ENCODE measurements around the gene GAB4.
"Not testable (repeated sequence)": the region's sequence is repeated elsewhere in the genome, so short reads cannot be mapped to it uniquely, and the experiment has no call there.

Gene GAB4, protein sequence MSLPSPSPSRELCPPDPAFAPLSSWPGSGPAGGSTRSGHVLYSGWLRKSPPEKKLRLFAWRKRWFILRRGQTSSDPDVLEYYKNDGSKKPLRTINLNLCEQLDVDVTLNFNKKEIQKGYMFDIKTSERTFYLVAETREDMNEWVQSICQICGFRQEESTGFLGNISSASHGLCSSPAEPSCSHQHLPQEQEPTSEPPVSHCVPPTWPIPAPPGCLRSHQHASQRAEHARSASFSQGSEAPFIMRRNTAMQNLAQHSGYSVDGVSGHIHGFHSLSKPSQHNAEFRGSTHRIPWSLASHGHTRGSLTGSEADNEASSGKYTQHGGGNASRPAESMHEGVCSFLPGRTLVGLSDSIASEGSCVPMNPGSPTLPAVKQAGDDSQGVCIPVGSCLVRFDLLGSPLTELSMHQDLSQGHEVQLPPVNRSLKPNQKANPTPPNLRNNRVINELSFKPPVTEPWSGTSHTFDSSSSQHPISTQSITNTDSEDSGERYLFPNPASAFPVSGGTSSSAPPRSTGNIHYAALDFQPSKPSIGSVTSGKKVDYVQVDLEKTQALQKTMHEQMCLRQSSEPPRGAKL

DNA sequence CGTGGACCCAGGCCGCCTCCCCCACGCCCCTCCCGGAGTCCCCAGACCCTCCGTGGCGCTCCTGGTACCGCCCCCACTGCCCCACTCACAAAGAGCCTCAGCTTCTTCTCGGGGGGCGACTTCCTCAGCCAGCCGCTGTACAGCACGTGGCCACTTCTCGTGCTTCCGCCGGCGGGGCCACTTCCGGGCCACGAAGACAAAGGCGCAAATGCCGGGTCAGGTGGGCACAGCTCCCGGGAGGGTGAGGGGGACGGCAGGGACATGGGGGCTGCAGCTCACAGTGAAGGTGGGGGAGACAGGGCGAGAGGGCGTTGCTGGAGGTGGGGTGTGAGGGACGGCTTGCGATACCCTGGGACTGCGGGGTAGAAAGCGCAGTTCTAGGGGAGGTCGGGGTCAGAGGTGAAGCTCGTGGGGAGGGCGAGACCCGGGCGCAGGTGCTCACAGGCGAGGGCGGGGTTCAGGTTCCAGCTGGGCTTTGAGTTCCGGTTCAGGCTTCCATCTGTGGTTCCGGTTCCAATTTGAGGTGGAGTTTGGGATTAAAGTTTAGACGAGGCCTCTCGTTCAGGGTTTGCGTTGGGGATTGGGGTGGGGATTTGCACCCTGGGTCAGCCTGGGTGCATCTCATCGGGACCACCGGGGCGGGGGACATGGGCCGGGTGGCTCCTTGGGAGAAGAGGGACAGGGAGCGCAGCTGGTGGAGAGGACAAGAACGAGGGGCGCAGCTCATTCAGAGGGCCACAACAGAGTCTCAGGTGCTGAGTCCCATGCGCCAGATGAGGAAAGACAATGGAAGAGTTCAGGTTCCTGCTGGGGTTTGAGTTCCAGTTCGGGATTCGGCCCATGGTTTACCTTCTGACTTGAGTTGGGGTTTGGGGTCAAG is at the start of gene GAB4:
Gene GAB4, minus strand, starts transcription at position 371 of the 880 bp plus-strand sequence. Its CDS starts 108 bp downstream, at position 263.
- DNase-seq (ENCODE audit: low spot score): no peak

DNA sequence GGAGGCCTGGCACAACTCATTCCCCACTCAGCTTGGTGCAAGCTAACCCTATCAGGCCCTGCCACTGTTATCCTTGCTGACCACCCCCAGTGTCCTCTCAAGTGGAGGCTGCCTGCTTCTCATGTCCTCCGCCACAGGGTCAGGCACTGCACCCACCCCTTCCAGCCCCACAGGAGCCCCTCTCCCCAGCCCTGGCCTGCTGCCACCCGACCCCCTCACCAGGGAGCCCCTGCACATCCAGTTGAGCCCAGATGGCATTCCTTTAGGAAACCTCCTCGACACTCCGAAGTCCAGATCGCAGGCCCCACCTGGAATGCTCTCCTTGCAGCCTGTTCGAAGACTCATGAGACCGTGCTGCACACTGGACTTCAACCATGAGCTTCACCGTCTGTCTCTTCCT is 48.8 kb upstream of the GAB4 start:
- DNase-seq (ENCODE audit: low spot score): no peak

DNA sequence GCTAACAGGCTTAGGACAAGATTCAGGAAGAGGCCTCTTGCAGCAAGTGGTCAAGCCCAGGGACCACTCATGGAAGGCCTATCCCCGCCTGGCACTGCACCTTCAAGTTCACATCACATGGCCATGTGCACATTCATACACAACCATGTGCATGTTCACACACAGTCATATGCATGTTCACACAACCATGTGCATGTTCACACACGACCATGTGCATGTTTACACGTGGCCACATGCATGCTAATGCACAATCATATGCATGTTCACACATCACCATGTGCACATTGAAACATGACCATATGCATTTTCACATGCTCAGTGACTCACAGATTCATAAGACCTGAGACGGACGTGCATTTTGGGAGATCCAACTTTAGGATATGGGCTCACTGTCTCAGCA is 48.0 kb upstream of the GAB4 start:
- DNase-seq (ENCODE audit: low spot score): no peak

DNA sequence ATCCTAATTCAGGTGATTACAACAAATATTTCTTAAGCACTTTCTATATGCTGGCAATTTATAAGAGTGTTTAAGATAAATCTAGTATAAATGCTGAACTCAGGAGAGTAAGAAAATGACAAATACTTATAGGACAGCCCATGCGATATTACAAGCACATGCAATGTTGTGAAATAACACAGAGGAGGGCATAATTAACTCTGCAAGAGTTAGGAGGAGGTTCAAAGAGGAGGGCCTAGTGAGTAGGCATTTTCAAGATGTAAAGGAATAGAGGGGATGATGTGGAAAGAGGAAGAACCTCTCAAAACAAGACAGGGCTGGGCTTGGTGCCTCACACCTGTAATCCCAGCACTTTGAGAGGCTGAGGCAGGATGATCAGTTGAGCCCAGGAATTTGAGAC is 39.6 kb upstream of the GAB4 start:
- no peak for DNase-seq (ENCODE audit: low spot score)

DNA sequence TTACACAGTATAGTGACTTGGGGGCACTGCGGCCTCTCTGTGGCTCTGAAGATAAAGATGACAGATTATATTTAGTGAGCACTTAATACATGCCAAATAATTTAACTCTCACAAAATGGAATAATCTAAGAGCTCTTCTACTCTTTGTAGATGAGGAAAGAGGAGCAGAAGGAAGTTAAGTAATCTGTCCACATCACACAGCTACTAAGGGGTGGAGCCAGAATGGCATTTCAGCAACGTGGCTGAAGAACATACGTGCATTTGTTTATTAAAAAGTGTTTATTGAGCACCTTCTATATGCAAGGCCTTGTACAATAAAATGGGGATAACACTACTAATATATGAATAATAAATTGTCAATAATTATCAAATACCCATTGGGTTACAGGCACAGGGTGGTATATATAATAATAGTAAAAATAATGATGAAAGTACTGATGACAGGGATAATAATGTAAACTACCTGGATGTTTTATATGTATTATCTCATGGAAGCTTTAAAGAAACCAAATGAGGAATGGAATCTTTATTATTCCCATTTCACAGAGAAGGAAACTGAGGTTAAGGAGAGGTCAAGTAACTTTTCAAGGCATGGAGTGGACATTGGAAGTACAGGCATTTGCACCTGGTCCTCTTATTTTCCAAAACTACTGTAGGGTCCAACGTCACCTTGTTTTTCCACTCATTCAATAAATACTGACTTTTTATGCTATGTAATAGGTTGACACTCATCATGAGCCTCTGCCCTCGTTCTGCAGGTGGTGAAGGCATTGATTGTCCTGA is 38.7 kb upstream of the GAB4 start:
- no peak for DNase-seq (ENCODE audit: low spot score)

DNA sequence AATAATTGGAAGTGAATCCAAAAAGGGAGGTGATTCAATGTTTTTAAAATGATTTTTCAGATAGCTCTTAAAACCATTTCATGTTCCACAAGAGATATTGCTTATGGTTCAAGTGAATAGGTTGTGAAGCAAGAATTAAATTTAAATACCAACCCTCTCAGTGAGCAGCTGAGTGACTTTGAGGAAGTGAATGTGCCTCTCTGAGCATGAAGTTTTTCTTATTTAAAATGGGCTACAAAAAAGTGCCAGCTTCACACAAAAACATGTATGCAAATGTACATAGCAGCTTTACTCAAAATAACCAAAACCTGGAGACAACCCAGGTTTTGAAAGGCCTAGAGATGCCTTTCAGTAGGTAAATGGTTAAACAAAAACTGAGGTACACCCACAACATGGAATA is 35.5 kb upstream of the GAB4 start:
- no peak for DNase-seq (ENCODE audit: low spot score)

DNA sequence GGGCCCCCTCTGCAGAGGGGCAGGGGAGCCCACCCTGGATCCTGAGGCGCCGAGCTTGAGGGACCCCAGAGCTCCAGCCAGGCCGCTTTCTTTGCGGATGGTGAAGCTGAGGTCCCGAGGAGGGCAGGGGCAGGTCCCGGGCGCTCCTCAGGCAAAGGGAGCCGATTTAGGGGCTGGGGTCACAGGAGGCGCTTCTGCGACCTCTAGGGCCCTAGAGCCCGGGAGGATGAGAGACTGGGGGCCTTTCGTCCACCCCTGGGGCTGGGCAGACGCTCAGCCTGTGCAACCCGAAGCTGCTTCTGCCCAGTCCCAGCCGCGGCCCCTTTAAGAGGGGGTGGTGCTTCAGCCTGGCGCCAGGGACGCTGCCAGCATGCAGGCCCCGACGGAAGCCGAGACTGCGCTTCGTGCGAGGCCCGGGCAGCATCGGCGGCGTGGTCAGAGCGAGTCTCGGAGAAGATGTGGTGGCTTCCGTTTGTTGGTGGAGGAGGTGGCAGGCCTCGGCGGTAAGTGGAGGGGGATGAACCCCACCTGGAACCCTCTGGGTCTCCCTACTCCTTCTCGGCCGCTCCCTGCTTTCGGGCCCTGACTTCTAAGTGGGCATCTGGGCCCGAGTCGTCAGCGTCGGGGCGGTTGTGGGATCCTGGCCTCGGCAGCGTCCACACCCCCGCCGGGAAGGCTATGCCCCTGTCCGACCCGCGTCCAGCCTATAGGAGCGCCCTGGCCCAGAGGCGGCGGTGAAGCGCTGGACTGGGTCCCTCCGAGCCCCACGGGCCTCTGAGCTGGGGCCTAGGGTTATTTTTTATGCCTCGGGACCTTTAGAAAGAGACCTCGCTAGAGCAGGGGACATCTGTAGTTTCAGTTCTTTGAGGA is 29.1 kb upstream of the GAB4 start:
- peak; percentile 32 for DNase-seq (ENCODE audit: low spot score)

DNA sequence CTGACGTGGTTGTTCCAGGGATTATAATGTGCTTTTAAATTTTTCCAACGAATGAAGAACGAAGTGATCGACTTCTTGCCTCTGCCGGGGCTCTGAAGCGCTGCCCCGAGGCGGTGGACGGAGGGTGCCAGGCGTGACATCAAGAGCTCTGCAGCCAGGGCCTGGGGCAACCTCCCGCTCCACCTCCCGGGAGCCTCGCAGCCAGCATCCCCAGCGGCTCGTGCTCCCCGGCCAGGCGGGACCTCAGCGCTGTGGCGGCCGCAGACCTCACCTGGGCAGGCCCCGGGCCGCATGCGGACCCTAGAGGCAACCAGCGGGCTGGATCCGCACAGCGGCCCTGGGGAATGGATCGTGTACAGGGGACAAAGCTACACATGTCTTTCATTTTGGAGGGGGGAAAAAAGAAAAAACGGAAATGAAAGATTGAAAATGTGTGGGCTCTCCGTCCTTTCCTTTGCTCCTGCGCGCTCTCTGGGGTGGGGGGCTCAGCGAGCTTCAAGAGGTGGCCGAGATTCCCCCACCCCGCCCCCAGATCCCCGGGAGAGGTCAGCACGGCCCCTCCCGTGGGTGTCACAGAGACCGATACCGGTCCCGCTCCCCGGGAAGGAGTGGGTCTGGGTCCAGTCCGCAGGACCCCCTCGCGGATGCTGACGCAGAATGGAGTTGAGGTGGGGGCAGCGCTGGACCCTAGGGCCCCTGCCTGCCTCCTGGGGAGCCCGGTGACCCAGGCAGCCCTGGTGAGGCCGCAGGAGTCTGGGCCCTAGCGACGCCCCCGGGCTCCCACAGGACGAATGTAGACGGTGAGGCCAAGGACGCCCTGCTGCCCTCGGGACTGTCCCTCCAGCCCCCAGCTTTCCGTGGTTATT is 28.2 kb upstream of the GAB4 start:
- DNase-seq (ENCODE audit: low spot score): peak; percentile 14

DNA sequence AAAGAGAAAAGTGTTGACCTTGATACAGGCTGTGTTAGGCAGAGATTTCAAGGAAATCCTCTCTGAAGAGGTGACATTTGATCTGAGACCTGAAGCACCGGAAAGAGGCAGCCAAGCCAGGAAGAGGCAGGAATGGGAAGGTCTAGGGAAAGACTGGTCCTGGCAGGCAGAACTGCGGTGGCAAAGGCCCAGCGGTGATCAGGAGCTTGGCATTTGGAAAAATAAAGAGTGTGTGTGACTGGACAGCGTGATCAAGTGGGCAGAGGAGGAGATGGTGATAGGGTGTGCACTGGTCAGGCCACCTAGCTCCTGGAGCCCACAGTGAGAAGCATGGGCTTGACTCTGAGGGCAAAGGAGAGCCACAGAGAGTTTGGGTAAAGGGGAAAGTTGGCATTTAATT is 27.2 kb upstream of the GAB4 start:
- no peak for DNase-seq (ENCODE audit: low spot score)

DNA sequence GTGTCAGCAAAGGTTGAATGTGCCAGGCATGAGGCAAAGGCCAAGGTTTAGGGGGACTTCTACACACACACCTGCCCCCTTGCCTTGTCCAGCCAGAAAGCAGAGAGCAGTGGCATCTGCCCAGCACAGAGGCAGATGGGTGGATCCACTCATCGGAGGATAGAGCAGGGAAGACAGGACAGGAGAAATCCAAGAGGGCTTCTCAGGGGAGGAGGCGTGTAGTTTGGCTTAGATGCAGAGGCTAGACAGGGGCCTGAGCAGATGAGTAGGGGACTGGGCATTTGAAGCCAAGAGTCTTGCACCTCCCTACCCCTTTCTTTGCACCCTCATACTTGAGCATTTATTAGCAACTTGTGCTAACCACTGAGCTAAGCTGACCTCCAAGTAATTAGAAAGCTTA is 26.5 kb upstream of the GAB4 start:
- not testable (repeated sequence) for DNase-seq (ENCODE audit: low spot score)

DNA sequence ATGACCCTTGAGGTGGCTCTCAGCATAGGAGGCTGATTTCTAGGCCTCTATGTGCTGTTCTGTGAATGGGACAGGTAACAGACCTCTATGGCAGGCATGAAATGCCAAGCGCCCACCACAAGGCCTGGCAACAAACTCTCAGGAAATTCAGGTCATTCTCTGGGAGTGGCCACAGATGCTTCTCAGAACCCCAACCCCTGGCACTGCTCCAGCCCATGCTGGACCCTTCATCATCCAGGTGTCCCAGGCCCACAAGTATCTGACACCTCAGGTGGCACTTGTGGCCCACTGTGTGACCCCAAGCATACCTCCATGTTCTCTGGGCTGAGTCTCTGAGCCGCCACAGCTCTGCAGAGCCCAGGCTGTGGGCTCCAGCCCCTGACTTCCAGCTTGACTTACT is 24.3 kb upstream of the GAB4 start:
- not testable (repeated sequence) for DNase-seq (ENCODE audit: low spot score)

DNA sequence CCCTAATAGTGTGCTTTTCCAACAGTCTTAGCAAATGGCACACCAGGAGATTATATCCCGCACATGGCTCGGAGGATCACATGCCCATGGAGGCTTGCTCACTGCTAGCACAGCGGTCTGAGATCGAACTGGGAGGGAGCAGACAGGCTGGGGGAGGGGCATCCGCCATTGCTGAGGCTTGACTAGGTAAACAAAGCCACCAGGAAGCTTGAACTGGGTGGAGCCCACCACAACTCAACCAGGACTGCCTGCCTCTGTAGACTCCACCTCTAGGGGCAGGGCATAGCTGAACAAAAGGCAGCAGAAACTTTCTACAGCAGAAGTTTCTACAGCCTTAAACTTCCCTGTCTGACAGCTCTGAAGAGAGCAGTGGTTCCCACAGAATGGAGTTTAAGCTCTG is 16.4 kb upstream of the GAB4 start:
- DNase-seq (ENCODE audit: low spot score): not testable (repeated sequence)

DNA sequence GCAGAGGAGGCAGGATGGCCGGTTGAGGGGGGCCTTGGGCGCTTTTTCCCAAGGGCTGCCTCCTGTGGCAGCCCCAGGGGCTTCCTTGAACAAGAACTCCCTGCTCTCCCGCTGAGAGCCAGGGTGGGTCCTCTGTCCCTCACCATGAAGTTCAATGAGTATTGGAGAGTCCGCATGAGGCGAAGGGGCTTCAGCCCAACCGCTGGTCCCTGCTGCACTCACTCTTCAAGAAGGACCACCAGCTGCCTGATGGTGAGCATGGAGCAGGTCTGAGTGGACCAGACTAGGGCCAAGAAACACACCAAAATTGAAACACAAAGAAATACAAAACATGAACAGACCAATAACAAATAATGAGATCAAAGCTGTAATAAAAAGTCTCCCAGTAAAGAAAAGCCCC is 7.5 kb upstream of the GAB4 start:
- DNase-seq (ENCODE audit: low spot score): not testable (repeated sequence)

DNA sequence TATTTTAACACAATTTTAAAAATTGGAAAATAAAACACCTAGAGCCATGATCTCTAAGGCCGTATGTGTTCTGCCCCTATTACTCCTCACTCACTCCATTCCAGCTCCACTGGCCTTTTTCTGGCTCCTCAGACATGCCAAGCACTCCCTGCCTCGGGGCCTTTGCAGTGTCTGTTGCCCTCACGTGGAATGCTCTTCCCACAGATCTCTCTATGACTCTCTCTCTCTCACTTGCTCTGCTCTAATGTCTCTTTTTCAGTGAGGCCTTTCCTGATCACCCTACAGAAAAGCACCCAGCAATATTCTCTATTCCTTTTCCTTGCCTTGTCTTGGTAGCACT is 6.0 kb upstream of the GAB4 start:
- DNase-seq (ENCODE audit: low spot score): not testable (repeated sequence)

DNA sequence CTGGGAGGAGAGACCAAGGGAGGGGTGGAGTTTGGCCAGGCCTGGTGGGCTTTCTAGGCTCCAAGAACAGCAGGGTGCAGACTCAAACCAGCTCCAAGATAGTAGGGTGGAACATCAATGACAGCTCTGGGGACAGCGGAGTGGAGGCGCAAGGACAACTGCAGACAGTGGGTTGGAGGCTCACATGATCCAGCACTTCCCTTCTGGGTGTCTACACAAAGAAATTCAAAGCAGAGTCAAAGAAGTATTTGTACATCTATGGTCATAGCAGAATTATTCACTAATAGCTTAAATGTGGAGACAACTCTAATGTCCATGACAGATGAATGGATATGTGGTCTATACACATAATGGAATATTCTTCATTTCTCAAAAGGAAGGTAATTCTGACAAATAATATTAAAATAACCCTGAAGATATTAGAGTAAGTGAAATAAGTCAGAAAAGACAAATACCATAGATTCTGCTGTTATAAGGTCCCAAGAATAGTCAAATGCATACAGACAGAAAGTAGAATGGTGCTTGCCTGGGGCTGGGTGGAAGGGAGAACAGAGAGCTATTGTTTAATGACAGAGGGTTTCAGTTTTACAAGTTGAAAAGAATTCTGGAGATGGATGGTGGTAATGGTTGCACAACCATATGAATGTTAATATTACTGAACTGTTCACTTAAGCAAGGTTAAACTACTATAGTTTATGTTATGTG is 5.5 kb upstream of the GAB4 start:
- DNase-seq (ENCODE audit: low spot score): no peak

DNA sequence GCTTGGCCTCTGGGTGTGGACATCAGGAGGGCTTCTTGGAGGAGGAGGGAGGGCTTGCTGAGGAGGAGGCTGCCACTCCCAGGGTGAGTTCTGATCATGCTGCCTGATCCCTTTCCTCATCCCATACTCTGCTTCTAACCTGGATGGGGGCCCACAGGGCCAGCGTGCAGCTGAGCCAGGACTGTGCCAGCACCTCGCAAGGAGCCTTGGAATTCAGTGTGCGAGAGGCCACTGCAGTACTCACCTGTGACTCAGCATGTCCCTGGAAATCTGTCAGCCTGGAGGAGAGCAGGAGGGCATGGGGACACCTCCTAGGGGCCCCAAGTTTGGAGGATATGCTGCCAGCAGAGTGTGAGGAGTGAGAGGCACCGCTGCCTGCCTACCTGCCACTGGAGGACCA is 4.2 kb upstream of the GAB4 start:
- DNase-seq (ENCODE audit: low spot score): no peak

DNA sequence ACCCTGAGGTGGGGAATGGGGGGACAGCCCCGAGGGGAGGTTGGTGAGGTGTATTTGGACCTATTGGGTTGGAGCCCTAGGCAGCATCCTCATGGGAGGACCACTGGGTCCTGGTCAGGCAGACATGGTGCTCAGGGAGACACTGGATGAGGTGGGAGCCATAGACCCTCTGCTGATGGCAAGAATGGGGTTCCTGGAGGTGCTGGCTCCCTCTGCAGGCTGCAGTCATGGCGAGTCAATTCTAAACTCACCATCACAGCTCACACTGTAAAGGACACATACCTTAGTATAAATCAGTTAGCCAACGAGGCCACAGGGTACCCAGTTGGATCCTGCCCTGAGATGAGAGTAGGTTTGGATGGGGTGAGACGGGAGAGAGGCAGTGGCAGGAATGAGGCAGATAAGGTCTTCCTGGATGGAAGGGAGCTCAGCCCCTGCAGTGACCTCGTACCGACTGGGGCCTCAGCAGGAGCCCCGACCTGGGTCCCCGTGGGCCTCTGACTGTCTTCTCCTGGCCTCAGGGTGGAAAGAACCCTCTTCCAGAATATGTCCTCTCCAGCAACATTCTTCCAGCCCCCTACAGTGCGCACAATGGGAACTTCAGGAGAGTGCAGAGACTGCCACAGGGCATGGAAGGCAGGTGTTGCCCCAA is 1.7 kb upstream of the GAB4 start:
- no peak for DNase-seq (ENCODE audit: low spot score)

DNA sequence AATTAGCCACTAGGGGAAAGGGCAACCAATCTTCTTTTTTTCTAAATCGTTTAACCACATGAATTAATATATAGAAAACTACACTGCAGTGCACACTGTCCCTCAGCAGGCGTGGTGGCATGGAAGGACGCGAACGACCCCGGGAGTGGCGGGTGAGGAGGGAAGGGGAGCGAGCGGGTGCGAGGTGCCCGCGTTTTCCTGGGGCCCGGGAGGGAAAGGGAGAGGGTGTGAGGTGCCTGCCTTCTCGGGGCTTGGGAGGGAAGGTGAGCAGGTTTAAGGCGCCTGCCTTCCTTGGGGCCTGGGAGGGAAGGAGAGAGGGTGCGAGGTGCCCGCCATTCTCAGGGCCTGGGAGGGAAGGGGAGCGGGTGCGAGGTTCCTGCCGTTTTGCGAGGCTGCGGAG is 765 bp downstream of the GAB4 start:
- no peak for DNase-seq (ENCODE audit: low spot score)

DNA sequence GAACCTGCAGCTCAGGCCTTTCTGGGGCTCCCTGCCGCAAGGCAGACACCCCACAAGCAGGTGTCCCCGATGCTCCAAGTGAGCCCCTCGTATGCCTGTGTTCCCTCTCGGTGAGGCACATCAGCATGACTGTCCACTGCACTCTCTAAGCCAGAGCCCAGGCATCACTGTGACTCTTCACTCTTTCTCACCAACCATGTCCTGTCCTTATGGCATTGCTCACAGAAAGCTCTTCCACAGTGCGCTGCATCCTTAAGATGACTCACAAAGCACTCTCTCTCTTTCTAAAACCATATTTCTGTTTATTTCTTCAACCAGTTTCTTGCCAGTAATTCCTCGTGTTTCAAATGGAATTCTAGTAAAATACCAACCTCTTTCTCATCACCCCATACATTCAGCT is 18.1 kb downstream of the GAB4 start:
- DNase-seq (ENCODE audit: low spot score): no peak

All from AG08395 (cell line).